Smooth muscle cell (in vitro differentiated cells): Measurements from ENCODE around the gene FBXO42. TPM values are rescaled to one million over a fixed set of nuclear protein-coding genes. Genes with fewer than 3 reads are reported as not detected.

Experiments used
- DNase-seq: peaks from one replicate; lab custom pipeline; 2025; ENCODE audit not compliant: unreplicated experiment; lab: John Stamatoyannopoulos, UW
- H2AFZ ChIP-seq: fragments of 200-600 bp; sonication (generic); 2 replicates; pipeline ENCODE4 v1.6.0; 2016; ENCODE audit warnings: antibody characterized with exemption, low read depth, mild to moderate bottlenecking
- H3F3A ChIP-seq: fragments of 200-600 bp; sonication (generic); 2 replicates; pipeline ENCODE4 v1.6.0; 2017; ENCODE audit warnings: antibody characterized with exemption, low read depth
- H3K27ac ChIP-seq: fragments of 200-600 bp; sonication (generic); 2 replicates; pipeline ENCODE4 v1.5.1; 2016; ENCODE audit warnings: low read depth, mild to moderate bottlenecking
- H3K27me3 ChIP-seq: fragments of 200-600 bp; sonication (generic); 2 replicates; pipeline ENCODE4 v1.6.1; 2016; ENCODE audit warnings: low read depth, mild to moderate bottlenecking
- H3K36me3 ChIP-seq: fragments of 200-600 bp; sonication (generic); 2 replicates; pipeline ENCODE4 v1.5.1; 2016; ENCODE audit warnings: low read depth
- H3K4me1 ChIP-seq: fragments of 200-600 bp; sonication (generic); 2 replicates; pipeline ENCODE4 v1.5.1; 2016; ENCODE audit warnings: low read depth
- H3K4me2 ChIP-seq: fragments of 200-600 bp; sonication (generic); 2 replicates; pipeline ENCODE4 v1.6.0; 2016; ENCODE audit warnings: mild to moderate bottlenecking
- H3K4me3 ChIP-seq: fragments of 200-600 bp; sonication (generic); 2 replicates; pipeline ENCODE4 v1.5.1; 2016; ENCODE audit warnings: mild to moderate bottlenecking
- H3K79me2 ChIP-seq: fragments of 200-600 bp; sonication (generic); 2 replicates; pipeline ENCODE4 v1.6.0; 2016; ENCODE audit warnings: low read depth, mild to moderate bottlenecking
- H3K9ac ChIP-seq: fragments of 200-600 bp; sonication (generic); 2 replicates; pipeline ENCODE4 v1.6.0; 2016; ENCODE audit warnings: low read depth
- H3K9me3 ChIP-seq: fragments of 200-600 bp; sonication (generic); replicated peaks from 2 replicates; pipeline ENCODE4 v1.5.1; 2016; ENCODE audit warnings: low read depth
- H4K20me1 ChIP-seq: fragments of 200-600 bp; sonication (generic); 2 replicates; pipeline ENCODE4 v1.6.0; 2016; ENCODE audit warnings: low read depth
- WGBS: methylation state at CpG from one replicate; pipeline ENCODE4 v1.1.7; 2016; ENCODE audit warnings: low lambda C conversion rate; 5-methylcytosine and 5-hydroxymethylcytosine counted together
- polyA plus RNA-seq: library from polyadenylated mRNA; unstranded; fragments of >200 nt; fragmentation: Nextera tagmentation; extraction: Ambion mirVana; gene quantifications from 2 replicates; pipeline ENCODE4 v1.2.1, GENCODE V29; 2016
- total RNA-seq: library from RNA; depleted of rRNA; stranded (reverse); fragments of >200 nt; gene quantifications from 2 replicates; pipeline ENCODE4 v1.2.3, GENCODE V29; 2014
- TF ChIP-seq, protein P1 (sequence below): fragments of 200-600 bp; sonication (generic); IDR thresholded peaks from 2 replicates; pipeline ENCODE4 v1.5.1; 2017; ENCODE audit warnings: borderline replicate concordance, mild to moderate bottlenecking, antibody characterized with exemption; ENCODE audit not compliant: insufficient read depth, poor library complexity, severe bottlenecking

FBXO42 gene
- total and polyA plus RNA-seq, 2 experiments from 2014 or later, result 14.7 to 22.6 TPM

DNA sequence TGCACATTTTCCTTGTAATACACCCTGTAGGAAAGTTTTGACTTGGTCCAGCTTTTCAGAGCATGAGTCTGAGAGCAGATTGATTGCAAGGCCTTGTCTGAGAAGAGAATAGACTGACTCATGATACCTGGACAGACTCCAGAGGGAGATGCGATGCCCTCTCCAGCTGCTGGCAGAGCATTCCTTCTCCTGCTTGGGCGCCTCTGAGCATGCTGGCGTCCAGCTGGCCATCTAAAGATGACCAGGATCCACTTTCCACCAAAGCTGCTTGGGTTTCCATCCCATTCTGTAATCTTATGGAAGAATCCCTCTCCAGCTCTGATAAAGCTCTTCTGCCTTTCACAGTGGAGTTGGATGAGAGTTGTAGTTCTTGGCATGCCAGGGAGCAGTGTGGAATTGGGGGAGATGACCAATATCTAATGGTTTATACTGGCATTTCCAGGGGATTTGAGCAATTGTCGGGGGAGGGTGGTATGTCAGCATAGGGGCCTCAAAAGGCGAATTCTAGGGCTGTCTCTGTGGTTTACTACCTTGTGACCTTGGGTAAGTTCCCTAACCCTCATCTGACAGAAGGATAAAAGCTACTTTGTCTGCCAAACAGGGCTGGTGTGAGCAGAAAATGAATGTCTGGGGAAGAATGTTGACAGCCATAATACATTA lies 34.3 kb upstream of the FBXO42 start:
- H3K9me3 ChIP-seq, result no peaks in the 10 kb centered on the region
- peaks cover 100% of the 10 kb centered on the region for H3K79me2 ChIP-seq
- peak overlapping the region; percentile 11 for H3K27ac ChIP-seq
- no peak for DNase-seq
- no peaks in the 10 kb centered on the region for H3F3A ChIP-seq
- no peaks in the 10 kb centered on the region for H3K4me1 ChIP-seq
- no peaks in the 10 kb centered on the region for H3K27me3 ChIP-seq
- 97% methylated on average over 5 of the region's 5 CpGs for WGBS
- no peak overlapping the region for H2AFZ ChIP-seq
- no peak overlapping the region for H3K9ac ChIP-seq
- TF ChIP-seq, protein P1, sequence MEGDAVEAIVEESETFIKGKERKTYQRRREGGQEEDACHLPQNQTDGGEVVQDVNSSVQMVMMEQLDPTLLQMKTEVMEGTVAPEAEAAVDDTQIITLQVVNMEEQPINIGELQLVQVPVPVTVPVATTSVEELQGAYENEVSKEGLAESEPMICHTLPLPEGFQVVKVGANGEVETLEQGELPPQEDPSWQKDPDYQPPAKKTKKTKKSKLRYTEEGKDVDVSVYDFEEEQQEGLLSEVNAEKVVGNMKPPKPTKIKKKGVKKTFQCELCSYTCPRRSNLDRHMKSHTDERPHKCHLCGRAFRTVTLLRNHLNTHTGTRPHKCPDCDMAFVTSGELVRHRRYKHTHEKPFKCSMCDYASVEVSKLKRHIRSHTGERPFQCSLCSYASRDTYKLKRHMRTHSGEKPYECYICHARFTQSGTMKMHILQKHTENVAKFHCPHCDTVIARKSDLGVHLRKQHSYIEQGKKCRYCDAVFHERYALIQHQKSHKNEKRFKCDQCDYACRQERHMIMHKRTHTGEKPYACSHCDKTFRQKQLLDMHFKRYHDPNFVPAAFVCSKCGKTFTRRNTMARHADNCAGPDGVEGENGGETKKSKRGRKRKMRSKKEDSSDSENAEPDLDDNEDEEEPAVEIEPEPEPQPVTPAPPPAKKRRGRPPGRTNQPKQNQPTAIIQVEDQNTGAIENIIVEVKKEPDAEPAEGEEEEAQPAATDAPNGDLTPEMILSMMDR, result no peak
- peaks cover 100% of the 10 kb centered on the region for H4K20me1 ChIP-seq
- no peak overlapping the region for H3K4me3 ChIP-seq
- H3K36me3 ChIP-seq, result no peaks in the 10 kb centered on the region
- no peak overlapping the region for H3K4me2 ChIP-seq

DNA sequence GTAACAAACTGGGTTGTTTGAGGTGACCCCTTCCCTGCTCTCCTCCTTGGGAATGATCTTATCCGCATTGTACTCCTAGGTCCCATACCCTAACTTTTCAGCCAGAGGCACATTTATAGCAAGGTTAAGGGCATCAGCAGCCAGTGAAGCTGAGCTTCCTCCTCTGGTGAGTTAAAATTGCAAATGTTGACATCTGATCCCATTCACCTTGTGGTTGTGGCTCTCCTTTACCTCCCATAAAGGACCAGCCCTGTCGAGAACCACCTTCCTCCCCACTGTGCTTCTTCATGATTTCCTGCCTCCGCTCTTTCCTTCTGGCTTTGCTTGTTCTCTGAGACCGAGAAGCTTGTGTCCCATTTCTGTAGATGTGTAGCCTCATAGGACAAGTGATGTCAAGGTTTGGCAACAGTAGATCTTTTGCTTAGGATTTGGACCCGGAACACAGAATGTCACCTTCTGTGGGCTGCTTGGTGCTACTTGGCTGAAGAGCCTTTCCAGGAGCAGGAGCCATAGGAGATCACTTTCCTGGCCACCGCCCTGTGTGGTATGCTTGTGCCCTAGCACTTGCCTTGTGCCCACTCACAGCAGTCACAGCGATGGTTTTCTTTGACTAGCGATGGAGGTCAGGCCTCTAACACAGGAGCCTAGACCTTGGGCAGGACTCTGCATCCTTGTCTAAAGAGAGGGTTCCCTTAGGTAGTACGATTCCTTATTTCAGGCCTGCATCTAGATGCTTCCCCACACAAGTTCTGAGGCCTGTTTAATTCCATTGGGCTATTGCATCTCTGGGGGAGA lies 33.6 kb upstream of the FBXO42 start:
- Histone ChIP-seq H3K36me3 (no peaks in the 10 kb centered on the region), H3K27me3 (no peaks in the 10 kb centered on the region), H2AFZ (no peak overlapping the region), H3K4me1 (no peaks in the 10 kb centered on the region), H3K9ac (no peak overlapping the region), H3K4me3 (no peak overlapping the region), H3K79me2 (peaks cover 100% of the 10 kb centered on the region), H4K20me1 (peaks cover 100% of the 10 kb centered on the region), H3K9me3 (no peaks in the 10 kb centered on the region), H3F3A (no peaks in the 10 kb centered on the region), H3K4me2 (no peak overlapping the region), H3K27ac (peak overlapping the region; percentile 11)
- no peak for DNase-seq
- TF ChIP-seq, protein P1, result no peak
- 92% methylated on average over 9 of the region's 9 CpGs for WGBS

DNA sequence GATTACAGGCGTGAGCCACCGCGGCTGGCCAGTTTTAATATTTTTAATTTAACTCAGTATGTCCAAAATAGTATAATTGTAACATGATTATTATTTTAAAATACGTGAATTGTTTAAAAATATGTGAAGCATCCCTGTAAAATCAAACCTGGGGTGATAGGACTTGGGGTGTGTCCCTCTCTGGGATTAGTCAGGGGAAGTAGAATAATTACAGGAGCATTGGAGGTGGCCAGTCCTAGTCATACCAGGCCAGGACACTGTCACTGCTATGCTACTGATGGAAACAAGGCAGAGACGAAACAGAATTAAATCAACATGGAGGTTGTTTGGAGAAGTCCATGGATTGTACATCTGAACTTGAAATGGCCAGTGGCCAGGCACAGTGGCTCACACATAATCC lies 31.6 kb upstream of the FBXO42 start:
- TF ChIP-seq, protein P1, result no peak
- peaks cover 100% of the 10 kb centered on the region for H4K20me1 ChIP-seq
- no peaks in the 10 kb centered on the region for H3K9me3 ChIP-seq
- peaks cover 100% of the 10 kb centered on the region for H3K79me2 ChIP-seq
- no peak overlapping the region for H3K4me3 ChIP-seq
- H3K4me2 ChIP-seq, result no peak overlapping the region
- no peak overlapping the region for H3K9ac ChIP-seq
- no peaks in the 10 kb centered on the region for H3K36me3 ChIP-seq
- no peak for DNase-seq
- no peak overlapping the region for H3K27ac ChIP-seq
- 93% methylated on average over 5 of the region's 5 CpGs for WGBS
- H3F3A ChIP-seq, result no peaks in the 10 kb centered on the region
- no peaks in the 10 kb centered on the region for H3K4me1 ChIP-seq
- no peaks in the 10 kb centered on the region for H3K27me3 ChIP-seq
- H2AFZ ChIP-seq, result no peak overlapping the region
